Suprapubic skin (tissue), 4 donors: ENCODE measurements around the gene ZCWPW2. TPM values are rescaled to one million over a fixed set of nuclear protein-coding genes. Genes with fewer than 3 reads are reported as not detected.

Source experiments
- DNase-seq, 2 donors: peaks; one replicate each; pipeline ENCODE4 v3.0.0-alpha.2; 2019; ENCODE audit warnings: low spot score in 2 of 2
- H3K27ac ChIP-seq: fragments of 200-600 bp; sonication (generic); one replicate; pipeline ENCODE4 v1.5.1; 2019
- H3K27me3 ChIP-seq: fragments of 200-600 bp; sonication (generic); one replicate; pipeline ENCODE4 v1.5.1; 2019
- H3K36me3 ChIP-seq: fragments of 200-600 bp; sonication (generic); one replicate; pipeline ENCODE4 v1.5.1; 2019
- H3K4me1 ChIP-seq: fragments of 200-600 bp; sonication (generic); one replicate; pipeline ENCODE4 v1.5.1; 2019
- H3K4me3 ChIP-seq: fragments of 200-600 bp; sonication (generic); one replicate; pipeline ENCODE4 v1.5.1; 2019; ENCODE audit warnings: mild to moderate bottlenecking
- H3K9me3 ChIP-seq: fragments of 200-600 bp; sonication (generic); one replicate; pipeline ENCODE4 v1.5.1; 2019
- CTCF ChIP-seq, 2 donors: fragments of 200-600 bp in 1 of 2; fragments of 450-650 bp in 1 of 2; sonication (generic) in 1 of 2; IDR thresholded peaks; one replicate each; pipeline ENCODE4 v1.5.1; 2016 to 2019; ENCODE audit warnings: antibody characterized with exemption in 2 of 2, mild to moderate bottlenecking in 1 of 2, moderate library complexity in 1 of 2
- EP300 ChIP-seq: sonication (generic); formaldehyde crosslinking; IDR thresholded peaks from one replicate; pipeline ENCODE4 v1.6.1; 2017; ENCODE audit warnings: antibody characterized with exemption
- POLR2A ChIP-seq, 2 donors: fragments of 450-650 bp; IDR thresholded peaks; one replicate each; pipeline ENCODE4 v1.6.1; 2017; ENCODE audit warnings: antibody characterized with exemption in 2 of 2, mild to moderate bottlenecking in 2 of 2, moderate library complexity in 2 of 2
- POLR2AphosphoS5 ChIP-seq, 3 donors: sonication (generic); formaldehyde crosslinking; IDR thresholded peaks; one replicate each; pipeline ENCODE4 v1.6.1; 2017; ENCODE audit warnings: antibody characterized with exemption in 3 of 3
- WGBS: methylation state at CpG from one replicate; pipeline ENCODE4 v1.1.5; 2018; 5-methylcytosine and 5-hydroxymethylcytosine counted together
- total RNA-seq, 4 donors: library from RNA; depleted of rRNA; stranded (reverse); fragments of >200 nt; gene quantifications; one replicate each; pipeline ENCODE4 v1.1.0, GENCODE V29; 2016

Gene ZCWPW2
- total RNA-seq, 4 donors from 2014 or later: 0.40 to 0.76 (median 0.52) TPM; not detected in 1

- Histone ChIP-seq H3K4me1 (no peaks in the 10 kb centered on the region), H3K9me3 (no peaks in the 10 kb centered on the region), H3K27ac (no peak overlapping the region), H3K27me3 (no peaks in the 10 kb centered on the region), H3K36me3 (no peaks in the 10 kb centered on the region), H3K4me3 (no peak overlapping the region)
- 89% methylated on average over 3 of the region's 3 CpGs for WGBS
- TF ChIP-seq POLR2A (IDR thresholded peaks at IDR 0.05): no peak
- no peak for TF ChIP-seq POLR2AphosphoS5 (IDR thresholded peaks at IDR 0.05)
- DNase-seq: no peak
Observed at GRCh38 chr3:28521663-28522062, 173.1 kb downstream of the ZCWPW2 start.

DNA sequence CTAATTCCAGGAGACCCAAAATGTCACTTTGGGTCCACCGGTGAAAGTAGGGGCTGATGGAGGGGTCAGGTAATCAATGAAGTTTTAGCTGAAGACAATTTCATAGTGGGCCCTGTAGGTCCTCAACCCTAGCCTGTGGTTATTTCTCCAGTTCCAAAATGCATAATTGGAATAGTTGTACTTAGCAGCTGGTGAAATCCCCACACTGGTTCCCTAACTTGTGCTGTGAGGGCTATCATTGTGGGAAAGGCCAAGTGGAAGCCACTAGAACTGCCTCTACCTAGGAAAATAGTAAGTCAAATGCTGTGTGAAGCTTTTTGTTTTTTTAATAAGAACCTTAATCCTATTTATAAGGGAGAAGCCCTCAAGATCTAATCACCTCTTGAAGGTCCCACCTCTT lies 193.8 kb downstream of the ZCWPW2 start:
- WGBS: 90% methylated on average over 1 of the region's 1 CpG
- Histone ChIP-seq H3K9me3 (peaks cover 11% of the 10 kb centered on the region), H3K4me1 (no peaks in the 10 kb centered on the region), H3K4me3 (no peak overlapping the region), H3K27ac (no peak overlapping the region), H3K27me3 (no peaks in the 10 kb centered on the region), H3K36me3 (no peaks in the 10 kb centered on the region)
- DNase-seq: no peak
- TF ChIP-seq CTCF (IDR thresholded peaks at IDR 0.05): no peak
- TF ChIP-seq POLR2A (IDR thresholded peaks at IDR 0.05): no peak
- no peak for TF ChIP-seq EP300
- TF ChIP-seq POLR2AphosphoS5 (IDR thresholded peaks at IDR 0.05): no peak

- Histone ChIP-seq H3K27ac (no peak overlapping the region), H3K4me1 (no peaks in the 10 kb centered on the region), H3K36me3 (no peaks in the 10 kb centered on the region), H3K27me3 (no peaks in the 10 kb centered on the region), H3K9me3 (peaks cover 11% of the 10 kb centered on the region), H3K4me3 (no peak overlapping the region)
- WGBS: 77% methylated on average over 3 of the region's 3 CpGs
- no peak for TF ChIP-seq CTCF (IDR thresholded peaks at IDR 0.05)
- no peak for TF ChIP-seq EP300
- no peak for TF ChIP-seq POLR2AphosphoS5 (IDR thresholded peaks at IDR 0.05)
- no peak for TF ChIP-seq POLR2A (IDR thresholded peaks at IDR 0.05)
- no peak for DNase-seq
Observed at GRCh38 chr3:28544236-28544635, 195.7 kb downstream of the ZCWPW2 start.

DNA sequence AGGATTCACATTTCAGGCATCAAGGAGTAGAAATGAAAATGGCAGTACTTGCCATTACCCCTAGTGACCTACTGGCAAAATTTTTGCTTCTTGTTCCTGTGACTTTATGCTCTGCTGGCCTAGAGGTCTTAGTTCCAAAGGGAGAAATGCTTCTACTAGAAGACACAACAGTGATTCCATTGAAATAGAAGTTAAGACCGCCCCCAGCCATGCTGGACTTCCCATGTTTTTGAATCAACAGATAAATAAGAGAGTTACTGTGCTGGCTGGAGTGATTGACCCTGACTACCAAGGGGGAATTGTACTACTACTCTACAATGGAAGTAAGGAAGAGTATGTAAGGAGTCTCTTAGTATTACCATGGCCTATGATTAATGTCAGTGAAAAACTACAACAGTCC lies 196.3 kb downstream of the ZCWPW2 start:
- no peak overlapping the region for H3K27ac ChIP-seq
- peaks cover 8% of the 10 kb centered on the region for H3K9me3 ChIP-seq
- no peaks in the 10 kb centered on the region for H3K4me1 ChIP-seq
- no peaks in the 10 kb centered on the region for H3K27me3 ChIP-seq
- no peaks in the 10 kb centered on the region for H3K36me3 ChIP-seq
- 73% methylated on average over 1 of the region's 1 CpG for WGBS
- DNase-seq: no peak
- H3K4me3 ChIP-seq: no peak overlapping the region
- TF ChIP-seq CTCF (IDR thresholded peaks at IDR 0.05) (no peak), EP300 (no peak), POLR2AphosphoS5 (IDR thresholded peaks at IDR 0.05) (no peak)

GRCh38 chr3:28547677-28548076 lies 199.2 kb downstream of the ZCWPW2 start:
- Histone ChIP-seq H3K36me3 (no peaks in the 10 kb centered on the region), H3K4me1 (no peaks in the 10 kb centered on the region), H3K27me3 (no peaks in the 10 kb centered on the region), H3K4me3 (no peak overlapping the region), H3K27ac (no peak overlapping the region), H3K9me3 (no peaks in the 10 kb centered on the region)
- TF ChIP-seq POLR2A (IDR thresholded peaks at IDR 0.05): no peak
- no peak for TF ChIP-seq CTCF (IDR thresholded peaks at IDR 0.05)
- TF ChIP-seq POLR2AphosphoS5 (IDR thresholded peaks at IDR 0.05): no peak
- no peak for TF ChIP-seq EP300
- 82% methylated on average over 2 of the region's 2 CpGs for WGBS
- DNase-seq: no peak

DNA sequence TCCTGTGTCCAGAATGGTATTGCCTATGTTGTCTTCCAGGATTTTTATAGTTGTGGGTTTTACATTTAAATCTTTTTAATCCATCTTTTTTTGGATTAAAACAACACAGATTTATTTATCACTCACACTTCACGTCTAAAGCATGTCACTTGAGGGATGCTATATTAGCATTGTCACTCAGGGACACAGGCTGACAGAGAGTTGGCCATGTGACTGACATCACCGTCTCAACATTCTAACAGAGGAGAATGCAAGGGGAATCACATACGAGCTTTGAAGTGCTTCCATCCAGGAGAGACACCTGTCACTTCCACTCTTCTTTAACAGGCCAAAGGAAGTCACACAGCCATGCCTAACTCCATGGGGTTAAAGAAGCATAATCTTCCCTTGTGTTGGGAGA lies 204.7 kb downstream of the ZCWPW2 start:
- Histone ChIP-seq H3K4me1 (no peaks in the 10 kb centered on the region), H3K27ac (no peak overlapping the region), H3K9me3 (no peaks in the 10 kb centered on the region), H3K4me3 (no peak overlapping the region), H3K36me3 (no peaks in the 10 kb centered on the region), H3K27me3 (no peaks in the 10 kb centered on the region)
- TF ChIP-seq POLR2AphosphoS5 (IDR thresholded peaks at IDR 0.05) (no peak), CTCF (IDR thresholded peaks at IDR 0.05) (no peak), POLR2A (IDR thresholded peaks at IDR 0.05) (no peak), EP300 (no peak)
- WGBS: 87% methylated on average over 3 of the region's 3 CpGs
- DNase-seq: no peak
